ENCODE measurements around the gene TMCC2.
"Not testable (repeated sequence)": the region's sequence is repeated elsewhere in the genome, so short reads cannot be mapped to it uniquely, and the experiment has no call there.

TMCC2 gene

DNA sequence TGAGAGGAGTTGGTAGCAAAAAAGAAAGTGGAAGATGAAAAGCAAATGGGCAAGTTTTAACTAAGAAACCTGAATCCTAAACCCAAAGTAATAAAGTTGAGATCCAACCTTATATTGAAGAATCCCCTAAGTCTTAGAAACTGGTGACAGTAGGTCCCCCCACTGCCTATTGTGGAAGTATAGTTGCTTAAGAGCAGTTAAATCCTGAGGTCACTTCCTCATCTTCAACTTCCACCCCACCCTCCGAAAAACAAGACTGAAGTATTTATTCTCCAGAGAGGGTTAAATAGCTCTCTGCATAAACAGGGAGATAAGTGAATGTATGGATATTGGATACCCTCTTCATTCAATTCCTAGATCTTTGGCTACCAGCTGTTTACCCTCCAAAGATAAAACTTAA, 13.0 kb upstream of the TMCC2 start:
- DNase-seq: no peak

DNA sequence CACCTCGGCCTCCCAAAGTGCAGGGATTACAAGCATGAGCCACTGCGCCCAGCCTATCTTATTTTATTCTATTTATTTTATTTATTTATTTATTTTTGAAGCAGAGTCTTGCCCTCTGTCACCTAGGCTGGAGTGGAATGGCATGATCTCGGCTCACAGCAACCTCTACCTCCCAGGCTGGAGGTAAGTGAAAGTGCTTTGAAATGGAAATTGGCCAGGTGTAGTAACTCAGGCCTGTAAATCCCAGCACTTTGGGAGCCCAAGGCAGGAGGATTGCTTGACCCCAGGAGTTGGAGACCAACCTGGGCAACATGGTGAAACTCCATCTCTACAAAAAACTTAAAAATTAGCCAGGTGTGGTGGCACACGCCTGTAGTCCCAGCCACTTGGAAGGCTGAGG, 11.2 kb upstream of the TMCC2 start:
- DNase-seq: no peak

DNA sequence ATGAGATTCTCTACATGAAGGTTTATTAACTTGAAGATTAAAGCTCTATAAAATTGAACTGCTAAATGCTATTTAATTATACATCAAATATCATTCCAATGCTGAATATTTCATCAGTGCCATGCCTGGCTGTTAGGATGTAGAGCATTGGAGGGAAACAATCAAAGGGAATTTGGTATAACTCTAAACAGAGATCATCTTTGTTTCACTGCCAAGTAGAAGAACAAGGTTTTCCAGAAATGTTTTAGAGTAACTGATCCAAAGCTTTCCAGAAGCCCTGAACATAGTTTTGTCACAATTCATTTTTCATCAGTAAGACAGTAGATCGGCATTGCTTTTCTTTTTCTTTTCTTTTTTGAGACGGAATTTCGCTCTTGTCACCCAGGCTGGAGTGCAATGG, 10.3 kb upstream of the TMCC2 start:
- no peak for DNase-seq

DNA sequence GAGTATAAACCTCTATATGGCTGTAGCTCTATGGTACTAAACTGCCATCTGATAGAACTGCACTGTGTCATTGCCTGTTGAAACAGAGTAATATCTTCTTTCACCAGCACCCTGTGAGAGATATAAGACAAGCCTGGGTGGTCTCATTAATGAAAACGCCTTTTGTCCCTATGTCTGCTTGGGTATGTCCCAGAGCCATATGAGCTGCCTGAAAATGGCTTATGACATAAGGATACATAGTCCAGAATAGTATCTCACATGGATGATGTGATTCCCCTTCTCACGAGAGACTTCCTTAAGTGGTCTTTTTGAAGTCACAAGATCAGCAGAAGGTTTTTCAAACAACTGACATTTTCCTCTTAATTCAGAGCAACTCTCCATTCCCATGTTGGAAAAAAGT, 7.3 kb upstream of the TMCC2 start:
- DNase-seq: no peak

DNA sequence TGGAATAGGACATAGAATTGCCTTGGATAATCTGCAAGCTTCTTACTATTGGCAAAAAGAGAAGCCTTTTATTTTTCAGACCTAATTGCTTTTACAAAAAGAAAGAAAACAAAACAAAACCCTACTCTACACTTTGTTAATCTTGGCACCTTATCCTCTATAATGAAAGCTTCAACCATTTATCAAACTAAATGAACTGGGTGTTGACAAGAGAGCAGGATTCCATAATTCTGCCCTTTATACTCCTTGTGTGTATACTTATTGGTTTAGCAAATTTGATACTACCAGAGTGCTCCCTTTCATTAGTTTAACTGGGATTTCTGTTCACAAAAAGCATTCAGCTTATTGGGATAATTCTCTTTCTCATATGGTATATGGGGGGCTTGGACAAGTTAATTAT, 3.0 kb upstream of the TMCC2 start:
- no peak for DNase-seq

DNA sequence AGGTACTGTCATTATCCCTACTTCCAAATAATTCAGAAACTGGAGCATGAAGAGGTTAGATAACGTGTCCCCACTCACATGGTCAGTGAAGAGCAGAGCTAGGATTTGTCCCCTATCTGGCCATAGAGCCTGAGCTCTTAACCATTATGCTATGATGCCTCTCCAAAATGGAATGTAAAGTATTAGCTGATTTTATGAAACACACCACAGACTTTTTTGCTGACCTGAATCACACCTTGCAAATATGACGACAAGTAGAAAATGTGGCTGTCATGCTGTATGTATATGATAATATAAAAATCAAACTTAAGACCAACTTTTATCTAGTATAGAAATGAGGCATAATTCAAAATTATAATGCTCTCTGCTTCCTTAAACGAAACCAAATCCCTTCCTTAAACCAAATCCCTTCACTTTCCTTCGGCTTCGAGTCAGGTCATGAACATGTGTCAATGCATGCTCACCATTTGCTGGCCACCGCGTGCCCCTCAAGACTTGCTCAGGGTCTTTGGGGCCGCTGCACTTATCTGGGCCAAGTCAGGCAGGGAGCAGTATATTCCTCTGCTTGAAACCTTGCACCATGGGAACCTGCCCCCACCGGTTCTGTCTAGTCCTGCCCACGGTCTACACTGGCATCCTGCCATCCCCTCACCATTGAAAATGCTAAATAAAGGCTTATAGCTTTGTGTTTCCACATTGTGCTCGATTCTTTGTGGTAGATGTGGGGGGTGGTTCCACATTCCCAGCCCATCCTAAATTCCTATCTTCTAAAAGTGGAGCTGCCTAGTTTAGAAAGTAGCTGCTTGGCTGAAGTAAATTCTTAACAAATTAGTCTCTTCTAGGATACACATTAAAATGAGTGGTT, 1.6 kb upstream of the TMCC2 start:
- no peak for DNase-seq

DNA sequence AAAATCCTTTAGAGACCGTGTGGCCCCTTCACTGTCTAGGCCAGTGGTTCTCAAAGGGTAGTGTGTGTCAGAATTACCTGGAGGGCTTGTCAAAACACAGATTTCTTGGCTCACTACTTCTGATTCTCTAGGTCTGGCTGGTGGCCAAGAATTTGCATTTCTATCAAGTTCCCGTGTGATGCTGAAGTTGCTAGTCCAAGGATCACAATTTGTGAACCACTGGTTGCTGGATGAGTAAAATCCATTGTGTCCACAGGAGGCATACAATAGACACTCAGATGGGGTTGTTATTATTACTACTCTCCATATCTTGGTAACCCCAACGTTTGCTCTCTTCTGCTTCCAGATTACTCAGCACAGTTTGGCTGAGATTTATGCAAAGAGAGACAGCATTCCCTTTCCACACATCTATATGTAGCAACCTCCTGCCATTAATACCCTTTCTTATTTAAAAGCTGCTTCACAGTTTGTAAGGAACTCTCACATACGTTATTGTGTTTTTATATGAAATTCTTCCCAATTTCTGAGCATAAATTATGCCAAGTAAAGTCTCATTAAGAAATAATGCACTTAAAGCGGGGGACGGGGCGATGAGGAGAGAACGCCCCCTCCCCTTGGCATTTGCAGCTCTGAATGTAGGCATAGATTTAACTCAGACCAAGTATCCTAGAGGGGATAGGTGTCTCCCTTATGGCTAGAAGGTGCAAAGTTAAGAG, 720 bp upstream of the TMCC2 start:
- no peak for DNase-seq

DNA sequence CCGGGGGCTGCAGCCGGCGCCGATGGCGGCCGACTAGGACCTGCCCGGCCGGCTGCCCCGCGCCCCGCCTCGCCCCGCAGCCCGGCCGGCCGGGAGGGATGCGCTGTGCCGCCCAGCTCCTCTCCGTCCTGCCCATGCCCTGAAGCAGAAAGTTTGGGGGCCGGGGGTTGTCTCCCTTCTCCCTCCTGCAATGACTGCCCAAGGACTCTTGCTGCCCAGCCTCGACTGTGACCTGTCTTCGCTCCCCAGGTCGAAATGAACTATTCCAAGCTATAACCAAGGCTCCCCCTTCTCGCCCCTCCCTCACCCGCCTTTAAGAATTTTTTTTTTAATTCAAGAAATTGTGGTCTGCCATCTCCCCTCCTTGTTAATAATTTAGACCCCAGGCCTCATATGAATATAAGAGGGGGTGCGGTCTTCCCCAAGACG, 361 bp downstream of the TMCC2 start:
- no peak for DNase-seq

DNA sequence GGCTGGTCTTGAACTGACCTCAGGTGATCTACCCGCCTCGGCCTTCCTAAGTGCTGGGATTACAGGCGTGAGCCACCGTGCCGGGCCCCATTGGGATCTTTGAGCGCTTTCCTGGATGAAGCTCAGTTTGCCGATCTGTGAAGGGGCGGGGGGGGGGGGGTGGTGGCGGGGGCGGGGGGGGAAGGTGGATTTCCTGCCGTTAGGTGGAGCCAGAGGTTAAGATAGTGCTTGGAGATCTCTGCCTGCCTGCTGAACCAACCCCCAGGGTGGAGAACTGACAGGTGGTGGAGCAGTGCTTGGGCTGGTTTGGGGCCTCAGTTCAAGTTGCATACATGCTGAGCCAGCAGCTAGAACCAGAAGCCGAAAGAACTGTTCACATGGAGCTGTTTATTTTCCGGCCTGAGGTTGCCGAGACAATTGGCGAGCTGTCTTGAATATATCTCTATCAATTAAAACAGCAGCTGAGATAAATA, 1.7 kb downstream of the TMCC2 start:
- peak; percentile 53 for DNase-seq

DNA sequence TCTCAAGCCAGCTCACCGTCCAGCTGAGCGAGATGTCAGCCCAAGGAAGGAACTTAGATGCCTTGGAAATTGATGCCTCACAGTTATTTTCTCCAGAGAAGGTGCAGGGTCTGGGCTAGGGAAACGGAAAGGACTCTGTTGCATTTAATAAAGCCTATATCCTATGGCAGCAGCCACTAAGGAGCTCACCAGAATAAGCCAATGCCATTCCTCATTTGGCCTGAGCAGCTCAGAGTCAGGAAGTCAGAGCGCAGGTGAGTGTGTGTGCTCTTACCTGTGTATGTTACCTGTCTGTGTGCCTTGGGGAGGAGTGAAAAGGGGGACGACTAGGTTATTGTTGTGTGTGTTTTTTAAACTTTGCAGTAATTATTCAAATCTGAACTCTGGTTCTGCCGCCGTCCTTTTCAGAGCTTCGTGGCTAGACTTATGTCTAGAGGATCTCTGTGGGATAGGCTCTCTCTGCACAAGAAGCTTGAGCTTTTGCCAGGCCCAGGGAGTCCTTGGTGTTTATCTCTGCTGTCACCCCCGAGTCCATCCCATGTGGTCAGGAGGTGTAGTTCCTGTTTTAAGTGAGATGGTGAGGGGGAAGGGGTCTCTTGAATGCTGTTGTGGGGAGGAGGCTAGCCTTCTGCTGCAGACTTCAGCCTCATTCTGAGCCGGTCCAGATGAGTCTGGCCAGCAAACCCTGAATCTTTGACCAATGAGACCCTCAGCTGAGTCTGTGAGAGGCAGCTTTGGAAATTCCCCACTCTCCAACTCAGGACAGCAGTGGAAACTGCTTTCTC, 2.4 kb downstream of the TMCC2 start:
- DNase-seq: no peak

DNA sequence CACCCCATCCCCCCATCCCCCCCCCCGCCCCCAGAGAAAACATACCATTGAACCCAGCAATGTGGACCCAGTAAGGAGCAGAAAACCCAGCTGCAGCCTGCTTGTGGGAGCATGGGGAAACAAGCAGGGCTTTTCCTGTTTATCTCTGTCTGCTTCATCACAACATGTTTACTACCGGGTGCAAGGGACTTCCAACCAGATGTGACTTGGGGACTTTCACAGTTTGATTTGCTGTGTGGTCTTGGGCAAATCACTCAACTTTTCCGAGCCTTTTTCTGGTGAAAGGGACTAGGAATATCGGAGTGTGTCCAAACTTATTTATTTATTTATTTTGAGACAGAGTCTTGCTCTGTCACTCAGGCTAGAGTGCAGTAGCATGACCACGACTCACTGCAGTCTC, 3.2 kb downstream of the TMCC2 start:
- DNase-seq: no peak

DNA sequence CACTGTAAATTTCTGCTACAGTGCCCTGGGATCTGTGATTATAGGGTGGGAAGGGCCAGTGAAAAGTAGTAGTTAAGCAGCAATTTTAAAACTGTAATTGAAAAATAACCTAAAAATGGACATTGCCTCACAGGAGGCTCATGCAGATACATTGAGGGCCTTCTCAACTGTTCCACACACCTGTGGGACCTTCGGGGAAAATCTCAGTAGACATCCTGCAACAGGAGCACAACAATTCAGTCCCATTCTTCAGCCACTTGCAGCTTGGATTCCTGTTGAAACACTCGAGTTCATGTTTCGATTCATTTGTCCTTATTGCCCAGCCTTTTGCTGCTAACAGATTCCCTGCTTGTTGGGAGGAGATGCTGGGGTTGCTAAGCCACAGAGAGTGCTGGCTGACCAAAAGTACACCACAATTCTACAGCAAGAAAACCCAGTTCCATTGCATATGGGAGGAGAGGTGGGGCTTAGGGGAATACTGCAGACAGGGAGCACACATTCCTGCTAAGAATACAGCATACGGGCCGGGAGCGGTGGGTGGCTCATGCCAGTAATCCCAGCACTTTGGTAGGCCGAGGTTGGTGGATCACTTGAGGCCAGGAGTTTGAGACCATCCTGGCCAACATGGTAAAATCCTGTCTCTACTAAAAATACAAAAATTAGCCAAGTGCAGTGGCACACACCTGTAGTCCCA, 4.5 kb downstream of the TMCC2 start:
- DNase-seq: no peak

DNA sequence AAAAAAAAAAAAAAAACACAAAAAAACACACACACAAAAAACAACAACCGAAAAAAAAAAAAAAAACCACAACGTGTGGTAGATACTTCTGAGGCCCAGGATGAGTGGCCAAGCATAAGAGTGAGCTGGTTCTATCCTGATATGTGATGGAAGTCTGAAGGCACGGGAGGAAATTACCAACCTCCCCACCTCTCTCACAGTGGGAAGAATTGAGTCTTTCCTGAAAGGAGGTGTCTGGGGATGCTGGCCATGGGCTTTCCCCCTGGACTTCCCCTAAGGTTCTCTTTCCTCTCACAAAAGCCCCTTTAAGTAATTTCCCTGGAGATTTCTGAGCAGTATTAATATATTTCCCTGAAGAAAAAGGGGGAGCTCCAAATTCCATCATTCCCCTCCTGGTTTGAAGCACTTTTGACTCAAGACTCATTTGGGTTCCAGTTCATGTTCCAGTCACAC, 5.2 kb downstream of the TMCC2 start:
- no peak for DNase-seq

DNA sequence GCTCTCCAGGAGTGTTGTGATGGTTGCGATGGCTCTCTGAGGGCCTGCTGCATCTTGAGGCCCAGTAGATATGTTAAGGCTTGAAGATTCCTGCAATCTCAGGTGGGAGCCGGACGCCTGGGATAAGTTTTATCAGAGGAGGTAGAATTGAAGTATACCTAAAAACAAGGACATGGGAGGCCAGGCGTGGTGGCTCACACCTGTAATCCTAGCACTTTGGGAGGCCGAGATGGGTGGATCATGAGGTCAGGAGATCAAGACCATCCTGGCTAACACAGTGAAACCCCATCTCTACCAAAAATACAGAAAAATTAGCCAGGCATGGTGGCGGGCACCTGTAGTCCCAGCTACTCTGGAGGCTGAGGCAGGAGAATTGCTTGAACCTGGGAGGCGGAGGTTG, 6.2 kb downstream of the TMCC2 start:
- not testable (repeated sequence) for DNase-seq

DNA sequence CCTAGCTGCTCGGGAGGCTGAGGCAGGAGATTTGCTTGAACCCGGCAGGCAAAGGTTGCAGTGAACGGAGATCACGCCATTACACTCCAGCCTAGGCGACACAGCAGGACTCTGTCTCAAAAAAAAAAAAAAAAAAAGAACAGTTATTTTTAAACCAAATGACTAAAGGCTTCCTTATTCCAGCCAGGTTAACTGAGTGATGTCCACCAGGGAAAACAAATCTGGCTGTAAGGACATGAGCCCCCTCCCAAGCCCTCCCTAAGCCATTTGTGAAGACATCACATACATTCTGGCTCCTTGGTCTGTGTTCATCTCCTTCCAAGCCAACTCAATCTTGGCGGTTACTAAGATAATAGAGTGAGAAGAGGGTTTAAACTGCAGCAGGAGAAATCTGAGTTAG, 8.2 kb downstream of the TMCC2 start:
- no peak for DNase-seq

DNA sequence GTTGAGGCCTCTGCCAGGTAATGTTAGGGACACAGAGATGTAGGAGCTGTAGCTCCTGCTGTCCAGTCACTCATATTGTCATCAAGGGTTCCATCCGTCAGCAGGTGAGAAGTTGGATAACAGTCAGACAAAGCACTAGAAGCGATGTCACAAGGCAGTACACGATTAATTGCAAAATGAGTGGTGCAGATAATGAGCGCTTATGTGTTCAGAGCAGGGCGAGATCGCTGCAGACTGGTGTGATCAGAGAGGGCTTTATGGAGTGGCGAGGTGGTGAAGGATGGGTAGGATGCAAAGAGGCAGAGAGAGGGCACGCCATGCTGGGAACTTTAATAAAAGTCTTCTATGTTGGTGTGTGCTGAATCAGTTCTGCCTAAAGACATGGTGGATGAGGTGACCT, 8.8 kb downstream of the TMCC2 start:
- no peak for DNase-seq

DNA sequence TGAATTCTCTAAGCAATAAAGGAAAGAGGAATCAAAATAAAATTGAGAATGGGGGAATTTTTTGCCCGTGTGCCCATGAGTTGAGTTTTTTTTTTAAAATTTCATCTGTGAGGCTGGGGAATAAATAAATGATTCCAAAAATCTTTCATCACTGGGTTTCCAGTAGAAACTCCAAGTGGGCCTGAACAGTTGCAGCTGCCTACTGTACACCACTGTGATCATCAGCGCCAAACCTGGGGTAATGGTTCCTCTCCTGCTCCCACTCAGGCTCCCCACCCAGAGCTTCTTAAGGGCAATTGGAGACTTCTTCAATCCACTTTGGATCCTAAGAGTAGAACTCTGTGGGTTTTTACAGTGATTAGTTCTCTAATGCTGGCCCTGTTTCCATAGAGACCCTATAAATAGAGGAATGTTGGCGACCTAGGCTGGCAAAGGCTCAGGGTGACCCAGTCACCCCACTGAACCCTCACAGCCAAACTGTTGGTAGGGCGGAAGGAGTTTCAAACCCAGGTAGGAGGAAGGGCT, 9.3 kb downstream of the TMCC2 start:
- DNase-seq: no peak

DNA sequence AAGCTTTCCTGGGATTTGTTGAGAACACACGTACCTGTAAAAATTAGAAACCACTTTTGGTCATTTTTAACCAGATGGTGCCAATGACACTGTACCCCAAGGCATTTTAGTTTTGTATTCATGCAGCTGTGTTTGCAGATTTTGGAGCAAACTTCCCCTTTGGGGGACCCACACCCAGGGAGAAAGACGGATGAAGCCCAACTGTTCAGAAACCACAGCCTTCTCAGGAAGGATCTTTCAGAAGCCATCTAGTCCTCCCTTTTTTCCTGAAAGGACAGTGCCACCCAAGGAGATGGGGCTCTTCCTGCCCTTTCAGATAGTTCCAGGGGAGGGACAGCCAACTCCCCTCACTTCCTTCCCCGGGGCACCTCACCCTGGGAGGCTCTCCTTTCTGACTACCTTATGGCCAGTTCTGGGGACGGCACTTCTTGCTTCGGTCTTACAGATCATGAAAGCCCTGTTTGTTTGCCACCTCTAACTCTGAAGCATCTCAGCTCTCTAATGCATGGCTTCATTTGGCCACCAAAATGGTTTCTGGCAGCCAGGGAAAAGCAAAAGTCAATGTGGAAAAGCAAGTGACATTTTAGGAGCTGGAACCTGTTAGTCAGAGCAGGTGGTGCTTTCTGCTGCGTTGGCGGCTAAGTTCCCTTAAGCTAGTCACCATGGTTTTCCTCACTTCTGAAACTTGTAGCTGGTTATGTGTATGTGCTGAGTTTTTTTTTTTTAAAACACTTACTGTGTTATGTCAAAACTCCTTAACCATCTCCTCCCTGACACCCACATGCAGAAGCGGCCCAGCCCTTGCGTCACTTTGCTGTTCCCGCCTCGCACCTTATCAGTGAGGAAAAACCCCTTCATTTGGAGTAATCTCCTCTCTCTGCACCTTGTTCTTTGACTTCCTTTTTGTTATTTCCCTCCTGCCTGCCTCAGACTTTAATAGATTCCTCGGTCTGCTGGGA, 10.1 kb downstream of the TMCC2 start:
- DNase-seq: no peak

DNA sequence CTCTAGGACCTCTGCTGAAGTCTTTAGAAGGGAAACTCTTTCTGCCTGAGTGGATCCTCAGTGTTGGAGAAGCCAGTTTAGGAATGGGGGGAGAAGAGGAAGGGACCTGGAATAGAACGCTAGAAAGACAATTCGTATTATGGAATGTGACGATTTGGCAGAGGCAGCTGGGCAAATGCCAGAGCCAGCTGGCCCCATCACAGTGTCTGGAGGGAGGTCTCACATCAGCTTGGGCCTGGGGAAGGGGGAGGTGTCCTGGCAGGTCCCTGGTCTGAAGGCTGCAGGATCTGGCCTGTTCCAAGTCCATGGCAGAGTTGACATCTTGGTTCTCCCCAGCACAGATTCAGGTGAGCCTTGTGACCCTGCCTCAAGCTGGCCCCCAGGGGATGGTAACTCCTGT, 11.3 kb downstream of the TMCC2 start:
- DNase-seq: no peak

DNA sequence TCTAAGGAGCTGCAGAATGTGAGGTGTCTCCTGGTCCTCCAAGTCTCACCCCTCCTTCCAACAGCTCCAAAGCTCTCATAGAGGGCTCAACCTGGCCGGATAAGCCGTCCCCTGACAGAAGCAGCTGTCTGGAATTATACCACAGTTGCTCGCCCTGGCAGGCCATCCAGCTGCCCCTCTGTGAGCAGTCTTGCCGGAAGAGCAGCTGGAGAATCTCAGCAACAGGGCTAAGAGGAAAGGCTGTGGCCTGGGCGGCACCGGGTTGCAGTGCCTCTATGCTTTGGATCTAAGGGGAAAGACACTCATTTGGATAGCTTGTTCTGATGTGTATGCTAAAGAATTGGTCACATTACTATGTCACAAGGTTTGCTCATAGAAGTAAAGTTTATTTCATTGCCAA, 12.4 kb downstream of the TMCC2 start:
- DNase-seq: no peak

DNA sequence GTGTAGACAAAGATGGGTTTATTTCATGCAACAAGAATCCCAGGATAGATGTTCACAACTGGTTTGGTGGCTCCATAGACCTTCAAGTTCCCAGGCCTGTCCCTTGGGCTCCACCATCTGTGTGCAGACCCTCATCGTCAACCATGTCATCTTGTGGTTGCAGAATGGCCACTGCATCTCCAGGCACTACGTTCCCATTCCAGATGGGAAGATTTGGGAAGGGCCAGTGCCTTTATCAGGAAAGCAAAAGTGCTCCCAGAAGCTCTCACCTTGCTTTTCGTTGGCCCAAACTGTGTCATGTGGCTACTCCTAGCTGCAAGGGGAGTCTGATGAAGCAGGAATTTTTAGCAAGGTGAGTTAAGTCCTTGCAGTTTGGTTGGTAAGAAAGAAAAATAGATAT, 12.8 kb downstream of the TMCC2 start:
- DNase-seq: no peak

Measured in effector CD4-positive, alpha-beta T cell (primary cell).